NCI-H2171 treated with DMSO at 0.1 percent for 48 hours (cell line): ENCODE measurements around the gene GALNT18.
A peak's percentile ranks its signal among the peaks of the same experiment; 100 is the strongest.

ENCODE experiments used
- DNase-seq: peaks from one replicate; lab custom pipeline; 2025; lab: John Stamatoyannopoulos, UW

The GALNT18 gene

GRCh38 chr11:11531131-11531908 is 90.5 kb downstream of the GALNT18 start:
- peak; percentile 39 for DNase-seq

GRCh38 chr11:11528986-11529385 is 92.8 kb downstream of the GALNT18 start:
- no peak for DNase-seq

GRCh38 chr11:11525283-11525682 is 96.5 kb downstream of the GALNT18 start:
- DNase-seq = no peak

- DNase-seq = no peak
Observed at GRCh38 chr11:11524436-11525061, 97.3 kb downstream of the GALNT18 start.

GRCh38 chr11:11522591-11522990 is 99.2 kb downstream of the GALNT18 start:
- no peak for DNase-seq

DNA sequence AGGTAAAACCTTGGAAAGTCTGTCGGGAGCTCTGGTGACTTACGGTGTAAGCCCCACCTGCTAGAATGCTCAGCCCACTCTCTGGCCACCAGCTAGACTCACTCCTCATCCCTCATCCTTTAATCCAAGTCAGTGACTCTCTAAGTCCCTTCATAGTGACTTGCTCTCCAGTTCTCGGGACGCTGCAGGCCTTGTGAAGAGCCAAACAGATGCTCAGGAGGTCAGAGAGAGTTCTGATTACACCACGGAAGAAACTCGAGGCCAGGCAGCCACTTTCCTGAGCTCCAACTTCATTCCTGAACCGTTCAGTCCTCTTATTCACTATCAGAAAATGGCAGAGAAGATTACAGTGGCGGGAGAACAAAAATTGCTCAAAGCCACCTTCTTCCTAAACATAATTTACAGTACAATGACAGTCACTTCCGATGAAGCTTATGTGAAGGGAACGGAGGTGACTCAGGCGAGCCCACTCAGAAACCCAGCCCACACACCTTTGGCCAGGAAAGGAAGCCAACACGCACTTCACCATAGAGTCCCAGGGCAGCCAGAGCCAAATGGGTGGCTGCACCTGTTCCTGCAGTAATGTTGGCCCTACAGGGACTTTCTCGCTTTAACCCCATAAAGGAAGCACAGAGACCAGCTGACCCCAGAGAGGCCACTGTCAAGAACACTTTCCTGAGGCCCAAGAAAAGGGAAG is 100.4 kb downstream of the GALNT18 start:
- DNase-seq = no peak

GRCh38 chr11:11520231-11521015 is 101.4 kb downstream of the GALNT18 start:
- DNase-seq = no peak

DNA sequence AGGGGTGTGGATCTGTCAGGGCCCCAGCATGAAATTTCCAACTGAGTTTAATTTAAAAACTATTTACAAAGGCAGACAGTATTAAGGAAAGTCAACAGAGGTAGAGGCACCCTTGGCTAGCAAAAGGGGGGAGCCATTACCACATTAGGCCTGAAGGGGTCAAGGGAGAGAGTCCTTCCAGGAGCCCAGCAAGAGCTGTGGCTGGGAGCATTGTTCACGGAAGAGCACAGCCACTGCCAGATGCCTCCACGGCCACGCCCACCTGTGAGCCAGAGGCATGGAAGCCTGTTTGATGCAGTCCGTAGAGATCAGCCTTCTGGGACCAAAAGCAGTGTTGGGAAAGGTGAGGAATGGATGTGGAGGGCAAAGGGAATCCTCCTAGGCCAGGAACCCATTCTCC is 102.6 kb downstream of the GALNT18 start:
- no peak for DNase-seq

GRCh38 chr11:11514246-11514645 is 107.6 kb downstream of the GALNT18 start:
- DNase-seq = no peak

GRCh38 chr11:11513422-11513821 is 108.4 kb downstream of the GALNT18 start:
- no peak for DNase-seq

- DNase-seq = no peak
Observed at GRCh38 chr11:11512929-11513328, 108.9 kb downstream of the GALNT18 start.

DNA sequence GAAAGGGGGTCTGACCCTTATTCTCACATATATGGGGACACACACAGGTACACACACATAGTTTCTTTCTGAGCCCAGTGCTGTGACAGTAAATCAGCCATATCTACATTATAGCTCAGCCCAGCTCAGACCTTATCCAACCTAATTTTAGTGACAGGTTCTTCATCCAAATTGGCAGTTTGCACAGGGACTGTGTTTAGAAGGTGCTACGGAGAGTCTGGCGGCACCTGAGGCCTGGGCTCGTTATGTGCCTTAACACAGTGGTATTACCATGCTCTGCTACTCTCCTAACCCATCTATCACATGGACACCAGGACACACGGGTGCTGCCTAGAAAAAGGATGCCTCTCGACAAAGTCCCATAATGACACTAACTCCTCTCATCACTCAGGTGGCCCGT is 109.3 kb downstream of the GALNT18 start:
- no peak for DNase-seq

- DNase-seq = no peak
Observed at GRCh38 chr11:11512090-11512489, 109.7 kb downstream of the GALNT18 start.

DNA sequence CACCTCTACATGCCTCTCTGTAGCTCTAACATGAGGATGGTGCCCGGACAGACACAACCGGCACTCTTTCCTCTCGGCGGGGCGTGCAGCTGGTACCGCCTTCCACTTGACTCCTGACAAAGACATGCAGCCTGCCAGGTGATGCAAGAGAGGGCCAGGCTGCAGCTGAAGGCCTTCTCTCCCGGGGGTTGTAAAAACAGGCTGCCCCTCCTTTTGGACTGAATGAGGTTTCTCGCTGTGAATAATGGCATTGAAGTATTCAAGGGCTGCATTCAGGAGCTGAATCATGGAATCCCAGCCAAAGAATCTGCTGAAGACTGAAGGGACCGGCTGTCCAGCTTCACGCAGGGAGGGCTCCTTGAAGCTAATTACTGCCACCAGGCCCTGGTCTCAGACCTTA is 110.9 kb downstream of the GALNT18 start:
- DNase-seq = peak; percentile 69

DNA sequence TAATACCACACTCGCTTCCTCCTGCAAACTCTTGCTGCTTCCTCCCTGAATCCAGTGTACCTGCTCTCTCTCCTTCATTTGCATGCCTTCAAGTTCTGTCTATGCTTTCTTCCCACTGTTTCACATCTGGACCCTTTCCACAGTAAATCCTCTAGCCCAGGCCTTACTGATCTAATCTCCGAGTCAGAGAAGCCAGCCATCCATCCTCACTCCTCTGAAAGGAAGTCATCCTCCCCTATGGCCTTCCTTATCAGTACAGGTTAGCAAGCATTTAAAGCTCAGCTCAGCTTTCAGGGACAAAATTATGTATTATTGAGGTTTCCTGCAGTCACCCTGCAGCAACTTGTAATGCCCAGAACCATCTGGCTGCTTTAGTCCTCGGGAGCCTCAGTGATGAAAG is 116.1 kb downstream of the GALNT18 start:
- no peak for DNase-seq

DNA sequence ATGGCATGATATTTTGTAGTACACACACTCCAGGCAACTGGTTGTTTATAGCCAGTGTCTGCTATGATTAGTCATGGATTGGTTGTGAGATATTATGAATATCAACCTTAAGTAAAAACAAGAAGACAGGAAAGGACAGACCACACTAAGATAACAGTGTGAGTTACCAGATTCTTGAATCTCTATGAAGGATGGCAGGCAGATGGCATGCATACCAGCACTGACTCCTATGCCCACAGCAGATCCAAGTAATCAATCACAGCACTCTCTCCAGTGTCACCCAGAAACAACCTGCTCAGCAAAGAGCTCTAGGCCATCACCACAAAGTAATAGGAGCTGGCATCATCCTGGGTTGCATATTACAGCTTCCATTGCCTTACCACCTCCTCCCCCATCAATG is 116.6 kb downstream of the GALNT18 start:
- no peak for DNase-seq

DNA sequence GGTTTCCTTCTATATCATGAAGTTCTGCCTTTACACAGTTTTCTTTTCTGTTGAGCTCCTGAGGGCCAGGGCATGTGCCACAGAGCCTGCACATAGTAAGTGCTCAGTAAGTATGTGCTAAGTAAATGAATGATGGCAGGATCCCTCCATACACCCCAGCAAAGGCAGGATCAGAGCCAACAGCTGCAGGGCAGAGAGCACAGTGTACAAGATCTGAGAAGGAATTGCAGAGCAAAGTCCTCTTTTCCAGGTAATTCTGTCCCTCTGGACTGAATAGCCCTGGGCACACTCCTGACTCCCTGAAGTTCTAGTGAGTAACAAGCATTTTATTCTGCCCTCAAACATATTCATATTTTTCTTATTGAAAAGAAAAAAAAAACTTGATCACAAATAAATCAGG is 117.7 kb downstream of the GALNT18 start:
- no peak for DNase-seq

- DNase-seq = peak; percentile 75
Observed at GRCh38 chr11:11502263-11502861, 119.4 kb downstream of the GALNT18 start.

DNA sequence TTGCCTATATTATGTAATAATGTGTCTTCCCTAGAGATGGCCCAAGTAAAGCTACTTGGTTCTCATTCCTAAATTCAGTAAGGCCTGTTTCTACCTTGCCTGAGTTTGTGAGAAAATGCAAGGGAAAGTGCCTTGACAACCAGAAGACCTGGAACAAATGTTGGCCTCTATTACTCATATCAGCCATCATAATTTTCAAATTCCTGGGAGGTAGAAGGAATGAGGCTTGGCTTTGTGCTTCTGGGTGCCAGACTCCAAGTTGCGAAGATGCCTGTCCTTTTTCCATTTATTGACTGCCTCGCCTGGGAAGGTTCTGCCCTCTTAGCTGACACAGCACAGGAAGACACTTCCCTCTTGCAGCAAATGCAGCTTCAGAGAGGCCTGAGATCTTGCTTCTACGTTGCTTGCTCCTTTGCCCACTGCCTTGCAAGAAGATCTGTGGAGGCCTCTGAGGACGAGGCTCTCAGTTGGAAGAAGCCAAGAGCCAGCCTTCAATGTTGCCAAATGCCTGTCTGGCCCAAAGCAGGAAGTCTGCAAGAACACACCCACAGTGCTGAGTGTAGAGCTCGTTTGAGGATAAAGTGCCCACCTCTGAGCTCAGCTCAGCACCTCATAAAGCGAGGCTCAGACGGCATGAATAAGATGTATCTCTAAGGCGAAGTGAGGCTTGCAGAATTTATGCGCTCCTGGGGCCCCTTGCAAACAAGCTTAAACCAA is 120.1 kb downstream of the GALNT18 start:
- no peak for DNase-seq

DNA sequence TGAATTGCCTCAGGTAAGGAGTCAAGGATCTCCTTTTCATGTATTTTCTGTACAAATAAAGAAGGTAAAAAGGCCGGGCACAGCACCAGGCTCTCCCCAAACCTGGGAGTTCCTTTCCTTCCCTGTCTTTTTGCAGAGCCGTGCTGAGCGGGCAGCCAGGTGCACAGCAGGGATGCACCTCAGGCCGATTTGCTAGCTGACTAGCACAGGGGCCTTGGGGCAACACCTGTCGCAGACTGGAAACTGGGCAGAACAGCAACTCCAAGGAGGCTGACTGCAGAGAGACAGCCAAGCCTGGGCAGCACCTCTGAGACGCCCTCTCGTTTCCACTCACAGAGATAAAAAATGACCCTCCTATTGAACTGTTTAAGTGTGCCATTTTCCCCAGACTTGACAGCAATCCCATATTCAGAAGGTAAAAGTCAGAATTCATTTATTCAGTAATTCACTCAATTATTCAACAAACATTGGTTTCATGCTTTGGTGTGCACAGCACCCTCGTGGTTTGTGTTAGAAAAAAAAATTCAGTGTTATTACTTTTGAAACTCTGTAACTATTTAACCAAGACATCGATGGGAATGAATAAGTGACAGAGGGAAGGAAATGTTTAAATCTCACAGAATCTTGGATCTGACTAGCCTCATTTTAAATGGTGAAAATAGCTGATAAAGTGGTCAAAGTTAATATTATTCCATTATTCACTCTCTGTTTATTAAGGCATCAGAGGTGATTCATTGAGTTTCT is 120.9 kb downstream of the GALNT18 start:
- DNase-seq = no peak

DNA sequence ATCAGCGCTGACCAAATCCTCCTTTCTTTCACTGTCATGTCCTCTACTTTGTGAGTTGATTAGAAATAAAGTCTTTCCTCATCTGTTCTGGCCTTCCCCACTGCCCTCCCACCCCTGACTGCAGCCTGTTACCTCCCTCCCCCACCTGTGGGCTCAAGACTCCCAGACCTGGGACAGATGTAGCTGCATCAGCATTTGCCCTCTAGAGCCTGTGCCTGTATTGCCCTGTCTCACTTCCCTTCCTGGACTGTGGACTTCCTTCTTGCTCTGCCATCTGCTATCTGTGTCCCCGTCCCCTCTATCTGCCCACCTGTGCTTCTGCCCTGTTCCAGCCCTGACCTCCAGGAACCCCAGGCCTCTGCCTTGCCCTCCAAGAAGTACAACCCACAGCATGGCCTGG is 122.5 kb downstream of the GALNT18 start:
- no peak for DNase-seq
